ENCODE data around the gene CTDSPL.
A peak's percentile ranks its signal among the peaks of the same experiment; 100 is the strongest.

The CTDSPL gene

DNA sequence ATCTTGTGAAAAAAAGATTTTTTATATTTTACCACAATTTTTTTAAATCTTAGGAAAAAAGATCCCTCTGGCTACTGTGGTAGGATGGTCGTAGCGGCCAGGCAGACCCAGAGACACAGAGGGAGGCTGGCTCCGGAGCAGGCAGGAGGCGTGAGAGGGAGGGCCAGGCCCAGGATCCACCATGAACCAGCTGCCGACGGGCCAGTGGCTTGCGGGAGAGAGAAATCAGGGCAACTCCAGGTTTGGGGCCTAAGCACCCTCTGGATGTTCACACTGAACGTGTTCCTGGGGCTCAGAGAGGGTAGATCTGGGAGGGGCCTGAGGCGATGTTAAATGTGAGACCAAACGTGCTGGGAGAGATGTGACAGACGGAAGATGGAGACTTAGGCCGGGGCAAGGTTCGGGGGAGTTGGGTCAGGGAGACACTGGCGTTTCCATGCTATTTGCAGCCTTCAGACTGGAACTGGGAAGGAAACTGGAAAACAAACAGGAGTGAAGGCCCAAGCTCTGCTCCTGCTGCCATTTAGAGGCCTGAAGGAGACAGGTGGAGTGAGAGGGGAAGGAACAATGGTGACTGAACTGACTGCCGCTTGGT lies 127.3 kb downstream of the CTDSPL start:
- DNase-seq (ENCODE audit: low spot score): no peak

DNA sequence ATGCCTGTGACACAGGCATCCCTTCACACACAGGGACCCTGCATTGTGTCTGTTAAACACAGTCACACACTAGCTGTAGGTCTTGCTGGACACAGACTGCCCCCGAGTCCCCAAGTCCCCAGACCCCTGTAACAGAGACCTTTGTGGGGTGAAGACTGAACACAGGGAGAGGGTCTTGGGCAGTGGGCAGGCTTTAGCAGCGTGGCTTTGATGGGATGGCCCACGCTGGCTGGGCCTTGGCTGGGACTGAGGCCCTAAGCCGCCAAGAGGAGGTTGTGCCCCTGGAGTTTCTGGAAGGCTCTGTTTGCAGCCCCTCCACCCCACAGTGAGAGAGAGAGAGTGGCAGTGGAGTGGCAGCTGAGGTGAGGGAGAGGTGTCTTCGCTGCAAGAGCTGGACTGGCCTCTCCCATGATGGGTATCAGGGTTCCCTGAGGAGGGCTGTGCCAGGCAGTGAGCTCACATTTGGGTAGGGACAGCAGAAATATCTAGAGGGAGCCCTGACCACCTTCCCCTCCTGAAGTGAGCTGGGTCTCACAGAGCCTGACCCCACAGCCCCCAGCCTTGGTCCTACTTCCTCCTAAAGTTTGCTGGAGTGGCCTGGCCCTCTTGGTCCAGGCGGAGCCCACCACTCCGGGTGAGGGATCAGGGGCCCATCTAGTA lies 128.3 kb downstream of the CTDSPL start:
- DNase-seq (ENCODE audit: low spot score): no peak

DNA sequence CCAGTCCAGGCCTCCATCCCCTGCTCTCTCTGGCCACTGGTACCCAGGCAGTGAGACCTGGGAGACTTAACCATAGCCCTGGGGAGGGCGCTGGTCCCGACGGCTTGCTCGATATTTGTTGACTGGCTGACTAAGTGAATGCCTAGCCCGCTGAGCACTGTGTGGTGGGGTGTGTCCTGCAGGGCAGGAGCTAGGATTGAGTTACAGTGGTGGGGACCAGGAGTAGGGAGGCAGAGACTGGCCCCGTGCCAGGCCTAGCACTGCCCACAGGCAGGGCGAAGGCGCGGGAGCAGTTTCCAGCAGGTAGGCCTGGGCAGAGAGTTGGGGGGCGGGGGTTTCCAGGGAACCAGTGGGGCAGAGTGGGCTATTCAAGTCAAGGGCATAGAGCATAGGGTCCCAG lies 128.8 kb downstream of the CTDSPL start, which contains the start of gene VILL:
Gene VILL, plus strand, starts transcription at position 260 of the 400 bp plus-strand sequence. CDS start 2,887 bp downstream, outside the sequence.
- DNase-seq (ENCODE audit: low spot score): no peak

DNA sequence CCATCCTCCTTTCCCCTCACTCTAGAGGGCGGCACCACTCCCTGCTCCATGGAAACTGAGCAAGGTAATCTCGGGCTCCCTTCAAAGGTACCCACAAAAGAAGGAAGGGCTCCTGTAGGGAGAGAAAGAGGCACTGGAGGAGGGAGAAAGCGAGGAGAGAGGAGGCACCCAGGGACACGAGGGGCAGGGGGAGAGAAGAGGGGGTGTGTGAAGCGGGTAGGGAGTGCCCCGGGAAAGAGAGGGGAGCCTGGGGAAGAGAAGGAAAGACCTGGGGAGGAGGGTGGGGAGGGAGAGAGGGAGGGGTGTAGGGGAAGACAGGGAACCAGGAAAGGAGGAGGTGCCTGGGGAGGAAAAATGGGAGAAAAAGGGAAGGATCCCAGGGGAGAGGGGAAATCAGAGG lies 129.4 kb downstream of the CTDSPL start:
- DNase-seq (ENCODE audit: low spot score): no peak

DNA sequence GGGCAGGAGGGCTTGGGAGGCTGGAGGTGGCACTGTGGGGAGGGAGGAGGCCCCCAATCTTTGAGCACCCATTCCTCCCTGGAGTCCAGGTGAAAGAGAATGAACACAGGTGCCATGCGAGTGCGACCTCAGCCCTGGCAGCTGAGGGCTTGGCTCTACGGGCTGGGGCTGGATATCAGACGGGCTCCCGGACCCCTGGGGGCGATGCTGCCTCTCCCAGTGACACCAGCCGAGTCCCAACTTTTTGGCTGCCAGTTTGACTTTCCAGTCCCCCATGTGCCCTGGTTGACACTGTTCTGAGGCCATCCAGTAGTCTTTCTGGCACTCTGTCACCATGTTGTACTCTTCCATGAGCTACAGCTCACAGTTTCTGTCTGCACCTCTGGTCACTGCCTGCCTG lies 130.1 kb downstream of the CTDSPL start:
- DNase-seq (ENCODE audit: low spot score): no peak

DNA sequence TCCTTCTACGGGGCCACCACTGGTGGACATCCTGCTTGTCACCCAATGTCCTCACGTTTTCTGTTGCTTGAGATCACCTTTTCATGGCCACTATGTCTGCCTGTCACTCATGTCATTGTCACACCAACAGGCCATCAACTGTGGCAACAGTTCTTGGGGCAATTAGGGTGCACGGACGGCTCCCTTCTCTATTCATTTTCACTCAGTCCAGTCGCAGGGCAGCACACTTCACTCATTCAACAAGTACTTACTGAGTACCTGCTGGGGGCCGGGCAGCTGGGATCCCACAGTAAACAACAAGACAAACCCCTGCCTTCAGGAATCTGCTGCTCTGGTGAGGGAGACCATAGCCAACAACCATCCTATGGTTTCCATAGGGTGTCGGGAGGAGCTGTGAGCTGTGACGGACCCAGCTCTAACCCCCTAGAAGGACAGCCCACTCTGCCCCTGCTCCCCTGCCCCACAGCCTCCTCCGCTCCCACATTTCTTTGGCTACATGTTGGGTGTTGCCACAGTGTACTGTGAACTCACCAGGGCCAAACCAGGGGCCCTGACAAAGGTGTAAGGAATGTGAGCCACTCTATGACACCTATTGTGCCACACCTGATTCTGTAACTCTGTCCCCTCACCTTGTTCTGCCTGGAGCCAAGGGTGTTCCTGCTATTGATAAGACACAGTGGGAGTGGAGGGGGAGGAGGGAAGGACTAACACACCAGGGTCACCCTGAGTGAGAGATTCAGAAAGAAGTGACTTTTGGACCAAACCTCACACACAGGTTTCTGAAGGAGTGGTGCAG lies 130.8 kb downstream of the CTDSPL start:
- no peak for DNase-seq (ENCODE audit: low spot score)

DNA sequence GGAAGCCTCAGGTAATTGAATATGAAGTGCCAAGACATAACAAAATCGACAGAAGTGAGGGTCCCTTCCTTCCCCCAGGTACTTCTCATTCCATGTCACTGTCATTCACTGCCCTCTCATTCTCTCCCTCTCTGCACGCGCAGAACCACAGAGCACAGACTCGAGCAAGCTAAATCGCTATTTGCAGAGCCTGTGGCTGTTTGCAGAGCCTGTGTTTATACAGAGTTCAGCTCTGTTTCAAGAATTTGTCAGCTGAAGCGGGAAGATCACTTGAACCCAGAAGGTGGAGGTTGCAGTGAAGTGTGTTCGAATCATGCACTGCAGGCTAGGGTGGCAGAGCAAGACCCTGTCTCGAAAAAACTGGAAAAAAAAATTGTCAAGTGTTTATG lies 131.4 kb downstream of the CTDSPL start:
- no peak for DNase-seq (ENCODE audit: low spot score)

DNA sequence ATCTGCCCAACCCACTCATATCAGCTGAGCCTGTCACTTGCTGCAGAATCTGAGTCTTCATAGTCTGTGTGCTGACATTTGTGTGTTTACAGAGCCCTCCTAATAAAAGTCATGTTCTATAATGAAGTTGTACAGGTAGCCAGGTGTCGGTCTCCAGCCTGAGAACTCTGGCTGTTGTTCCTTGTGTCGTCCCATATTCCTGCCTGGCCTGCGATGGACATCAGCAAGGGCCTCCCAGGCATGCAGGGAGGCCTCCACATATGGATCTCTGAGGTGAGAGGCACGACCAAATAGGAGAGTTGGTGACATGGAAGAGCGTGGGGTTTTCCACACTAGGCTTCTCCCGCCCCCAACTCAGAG lies 131.8 kb downstream of the CTDSPL start:
- DNase-seq (ENCODE audit: low spot score): no peak

DNA sequence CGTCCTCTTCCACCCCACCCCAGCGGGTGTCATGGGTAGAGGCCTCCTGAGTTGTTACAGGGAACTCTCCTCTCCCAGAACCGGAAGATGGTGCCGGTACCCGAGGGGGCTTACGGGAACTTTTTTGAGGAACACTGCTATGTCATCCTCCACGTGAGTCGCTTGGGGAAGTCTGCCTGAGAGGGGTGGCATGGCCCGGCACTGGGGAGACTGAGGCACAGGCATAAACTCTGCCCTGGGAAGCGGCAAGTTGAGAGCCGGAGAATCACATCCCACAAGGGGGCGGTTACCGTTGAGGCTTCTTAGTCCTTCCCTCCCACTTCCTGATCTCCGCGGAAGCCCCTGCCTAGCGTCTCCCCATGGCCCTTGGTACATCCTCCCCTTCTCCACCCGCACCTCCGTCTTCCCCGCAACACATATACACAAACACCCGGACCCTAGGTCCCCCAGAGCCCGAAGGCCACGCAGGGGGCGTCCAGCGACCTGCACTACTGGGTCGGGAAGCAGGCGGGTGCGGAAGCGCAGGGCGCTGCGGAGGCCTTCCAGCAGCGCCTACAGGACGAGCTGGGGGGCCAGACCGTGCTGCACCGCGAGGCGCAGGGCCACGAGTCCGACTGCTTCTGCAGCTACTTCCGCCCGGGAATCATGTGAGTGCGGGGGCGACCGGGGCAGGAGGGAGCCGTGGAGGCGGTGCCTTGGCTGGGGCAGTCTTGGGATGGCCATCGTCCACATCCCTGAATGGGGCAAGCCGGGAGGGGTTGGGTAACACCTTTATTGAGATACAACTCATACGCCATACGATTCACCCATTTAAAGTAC lies 132.3 kb downstream of the CTDSPL start:
- peak; percentile 16 for DNase-seq (ENCODE audit: low spot score)

DNA sequence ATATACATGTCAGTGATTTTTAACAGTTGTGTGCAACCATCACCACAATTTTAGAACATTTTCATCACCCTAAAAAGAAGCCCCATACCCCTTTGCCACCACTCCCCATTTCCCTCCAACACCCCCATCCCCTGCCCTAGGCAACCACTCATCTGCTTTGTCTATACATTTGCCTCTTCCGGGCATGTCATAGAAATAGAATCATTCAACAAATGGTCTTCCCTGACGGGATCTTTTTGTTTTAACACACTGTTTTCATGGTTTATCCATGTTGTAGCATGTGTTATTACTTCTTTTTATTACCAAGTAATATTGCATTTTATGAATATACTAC lies 132.9 kb downstream of the CTDSPL start:
- DNase-seq (ENCODE audit: low spot score): no peak

DNA sequence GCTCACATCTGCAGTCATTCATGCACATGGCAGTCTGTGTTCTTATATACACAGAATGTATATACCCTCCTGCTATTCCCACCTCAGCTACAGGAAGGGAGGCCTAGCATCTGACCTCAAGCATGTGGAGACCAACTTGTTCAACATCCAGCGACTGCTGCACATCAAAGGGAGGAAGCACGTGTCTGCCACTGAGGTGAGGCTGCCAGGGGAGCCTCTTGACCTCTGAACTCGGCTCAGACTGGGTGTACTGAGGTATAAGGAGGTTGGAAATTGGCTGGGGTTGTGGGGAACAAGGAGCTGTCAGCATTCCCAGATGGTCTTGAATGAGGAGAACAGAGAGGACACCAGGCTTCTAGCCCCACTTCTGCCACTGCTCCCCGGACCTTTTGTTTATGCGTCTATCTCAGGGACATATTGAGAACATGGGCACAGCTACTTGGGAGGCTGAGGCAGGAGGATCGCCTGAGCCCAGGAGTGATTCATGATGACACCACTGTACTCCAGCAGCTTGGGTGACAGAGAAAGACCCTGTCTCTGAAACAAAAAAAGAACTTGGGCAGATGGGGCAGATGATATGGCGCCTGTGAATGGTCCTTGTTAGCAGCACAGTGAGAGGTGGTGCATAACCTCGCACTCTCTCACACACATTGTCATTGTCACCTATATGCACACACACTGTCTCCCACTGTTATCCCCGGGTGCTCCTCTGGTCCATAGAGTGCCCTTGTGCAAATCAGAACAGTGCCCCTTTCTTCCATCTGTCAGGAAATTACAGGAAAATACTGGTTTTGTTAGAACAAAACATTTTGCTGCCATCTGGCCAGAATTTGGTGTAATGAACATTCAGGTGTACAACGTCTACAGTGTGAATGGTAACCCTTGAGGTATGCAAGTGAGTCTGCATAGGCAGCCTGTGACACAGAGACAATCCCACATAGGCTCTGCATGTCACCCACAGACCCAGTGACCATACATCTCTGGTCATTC lies 134.3 kb downstream of the CTDSPL start:
- DNase-seq (ENCODE audit: low spot score): no peak

DNA sequence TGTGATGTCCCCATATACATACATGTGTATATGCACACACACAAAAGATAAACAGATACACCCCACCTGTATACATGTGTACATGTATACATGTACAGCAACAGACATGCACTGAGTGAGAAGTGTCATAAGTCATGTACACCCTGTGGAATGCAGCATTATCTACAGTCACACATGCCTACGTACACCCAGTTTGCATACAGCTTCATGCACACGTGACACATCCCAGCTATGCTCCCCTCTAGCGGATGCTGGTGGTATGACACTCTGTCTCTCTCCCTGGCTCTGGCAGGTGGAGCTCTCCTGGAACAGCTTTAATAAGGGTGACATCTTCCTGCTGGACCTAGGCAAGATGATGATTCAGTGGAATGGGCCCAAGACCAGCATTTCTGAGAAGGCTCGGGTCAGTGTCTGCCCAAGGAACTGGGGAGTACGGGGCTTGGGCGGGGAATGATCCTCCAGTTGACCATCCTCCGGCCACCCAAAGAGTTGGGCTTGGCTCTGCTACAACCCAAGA lies 135.2 kb downstream of the CTDSPL start:
- DNase-seq (ENCODE audit: low spot score): peak; percentile 86

DNA sequence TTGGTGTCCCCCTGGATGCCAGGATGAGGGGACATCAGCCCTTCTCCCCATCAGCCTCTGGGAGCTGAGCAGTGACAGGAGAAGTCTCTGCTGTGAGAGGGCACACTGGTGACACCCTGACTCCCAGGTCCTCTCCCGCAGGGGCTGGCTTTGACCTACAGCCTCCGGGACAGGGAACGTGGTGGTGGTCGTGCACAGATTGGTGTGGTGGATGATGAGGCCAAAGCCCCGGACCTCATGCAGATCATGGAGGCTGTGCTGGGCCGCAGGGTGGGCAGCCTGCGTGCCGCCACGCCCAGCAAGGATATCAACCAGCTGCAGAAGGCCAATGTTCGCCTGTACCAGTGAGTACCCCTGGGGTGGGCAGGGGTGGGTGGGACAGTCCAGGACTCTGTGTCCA lies 135.7 kb downstream of the CTDSPL start:
- no peak for DNase-seq (ENCODE audit: low spot score)

DNA sequence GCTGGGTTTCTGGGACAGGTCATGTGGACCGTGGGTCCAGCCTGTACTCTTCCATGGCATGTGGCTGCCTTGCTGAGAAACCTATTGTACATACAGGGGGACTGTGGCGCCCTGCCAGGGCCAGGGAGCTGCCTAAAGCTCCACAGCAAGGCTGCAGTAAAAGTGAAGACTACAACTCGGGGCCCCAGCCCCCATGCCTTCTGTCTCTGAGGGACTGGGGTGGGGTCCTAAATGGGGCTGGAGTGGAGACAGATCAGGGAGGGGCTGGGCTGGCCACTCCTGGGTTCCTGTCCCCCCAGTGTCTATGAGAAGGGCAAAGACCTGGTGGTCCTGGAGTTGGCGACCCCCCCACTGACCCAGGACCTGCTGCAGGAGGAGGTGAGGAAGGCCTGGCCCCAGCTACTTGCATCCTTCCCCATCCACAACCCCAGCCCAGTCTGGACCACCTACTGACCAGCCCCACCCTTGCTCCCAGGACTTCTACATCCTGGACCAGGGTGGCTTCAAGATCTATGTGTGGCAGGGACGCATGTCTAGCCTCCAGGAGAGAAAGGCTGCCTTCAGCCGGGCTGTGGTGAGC lies 136.2 kb downstream of the CTDSPL start:
- no peak for DNase-seq (ENCODE audit: low spot score)

DNA sequence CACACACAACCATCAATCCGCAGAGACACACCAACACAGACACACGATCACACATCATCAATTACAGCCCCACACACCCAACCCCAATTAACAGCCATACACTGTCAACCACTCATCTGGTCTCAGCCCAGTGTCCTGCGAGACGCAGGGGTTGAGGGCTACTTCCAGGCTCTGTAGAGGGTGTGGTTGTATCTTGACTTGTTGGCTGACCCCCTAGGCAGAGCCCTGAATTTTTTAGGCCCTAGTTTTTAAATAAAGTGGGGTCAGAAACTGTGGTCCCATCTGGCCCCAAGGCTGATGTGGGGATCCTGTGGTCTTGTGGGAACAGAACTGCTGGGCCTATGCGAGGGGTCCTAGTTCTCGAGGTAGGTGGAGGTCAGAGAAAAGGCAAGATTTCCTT lies 138.2 kb downstream of the CTDSPL start:
- DNase-seq (ENCODE audit: low spot score): no peak

DNA sequence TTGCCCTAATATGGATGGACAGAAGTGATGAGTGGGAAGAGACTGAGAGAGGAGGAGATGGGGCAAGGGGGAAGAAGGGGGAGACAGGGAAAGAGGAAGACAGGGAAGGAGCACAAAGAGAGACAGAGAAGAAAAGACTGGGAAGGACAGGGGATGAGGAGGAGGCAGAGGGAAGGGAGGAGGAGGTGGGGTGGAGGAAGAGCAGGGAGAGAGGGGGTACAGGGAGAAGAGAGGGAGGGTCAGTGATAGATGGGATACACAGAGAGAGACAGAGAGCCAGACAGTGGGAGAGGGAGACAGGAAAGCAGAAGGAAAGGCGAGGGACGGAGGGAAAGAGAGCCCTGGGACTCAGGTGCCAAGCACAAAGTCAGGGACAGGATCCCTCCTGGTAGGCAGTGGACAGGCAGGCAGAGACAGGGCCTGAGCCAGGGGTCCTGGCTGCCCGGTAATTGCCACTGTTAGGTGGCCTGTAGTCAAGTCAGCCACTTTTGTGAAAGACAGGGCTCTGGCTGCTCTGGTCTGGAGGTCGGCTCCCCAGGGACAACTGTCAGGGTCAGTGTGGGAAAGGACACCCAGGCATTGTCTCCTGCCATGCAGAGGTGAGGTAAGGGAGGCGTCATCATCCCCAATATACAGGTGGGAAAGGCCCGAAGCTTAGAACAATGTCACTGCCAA lies 138.7 kb downstream of the CTDSPL start:
- no peak for DNase-seq (ENCODE audit: low spot score)

DNA sequence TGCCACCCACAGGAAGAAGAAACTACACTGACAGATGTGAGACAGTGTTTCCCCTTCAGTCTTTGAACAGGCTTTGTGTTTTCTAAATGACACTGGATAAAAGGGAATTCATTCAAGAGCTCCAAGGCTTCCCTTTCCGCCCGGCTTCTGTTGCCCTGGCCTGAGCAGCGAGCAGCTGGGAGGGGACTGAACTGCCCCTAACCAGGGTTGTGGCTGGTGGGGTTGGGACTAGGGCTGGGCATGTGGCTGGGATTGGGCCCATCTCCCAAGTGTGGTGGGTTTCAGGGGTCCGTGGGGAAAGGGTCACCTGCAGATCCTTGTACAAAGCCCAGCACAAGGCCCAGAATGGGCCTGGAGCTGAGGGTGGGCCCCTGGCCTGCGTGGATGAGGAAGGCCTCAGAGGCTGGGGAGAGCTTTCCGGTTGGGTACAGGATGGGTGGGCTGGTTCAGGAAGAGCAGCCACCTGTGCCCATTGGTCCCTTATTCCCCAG lies 139.3 kb downstream of the CTDSPL start:
- no peak for DNase-seq (ENCODE audit: low spot score)

DNA sequence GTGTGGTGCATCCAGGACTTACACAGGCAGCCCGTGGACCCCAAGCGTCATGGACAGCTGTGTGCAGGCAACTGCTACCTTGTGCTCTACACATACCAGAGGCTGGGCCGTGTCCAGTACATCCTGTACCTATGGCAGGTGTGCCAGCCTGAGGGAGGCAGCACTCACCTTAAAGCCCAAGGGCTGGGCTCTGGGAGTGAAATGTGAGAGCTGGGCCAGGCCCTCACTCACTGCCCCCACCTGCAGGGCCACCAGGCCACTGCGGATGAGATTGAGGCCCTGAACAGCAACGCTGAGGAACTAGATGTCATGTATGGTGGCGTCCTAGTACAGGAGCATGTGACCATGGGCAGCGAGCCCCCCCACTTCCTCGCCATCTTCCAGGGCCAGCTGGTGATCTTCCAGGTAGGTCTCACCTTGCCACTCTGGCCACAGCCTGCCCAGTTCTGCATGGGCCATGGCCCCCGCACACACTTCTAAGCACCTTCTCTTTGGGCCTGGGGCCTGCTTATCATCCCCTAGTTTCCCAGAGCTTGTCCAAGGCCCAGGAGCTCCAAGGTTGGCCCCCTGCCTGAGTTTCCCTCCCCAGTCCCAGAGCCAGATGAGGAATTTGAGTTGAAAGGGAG lies 139.9 kb downstream of the CTDSPL start:
- no peak for DNase-seq (ENCODE audit: low spot score)

DNA sequence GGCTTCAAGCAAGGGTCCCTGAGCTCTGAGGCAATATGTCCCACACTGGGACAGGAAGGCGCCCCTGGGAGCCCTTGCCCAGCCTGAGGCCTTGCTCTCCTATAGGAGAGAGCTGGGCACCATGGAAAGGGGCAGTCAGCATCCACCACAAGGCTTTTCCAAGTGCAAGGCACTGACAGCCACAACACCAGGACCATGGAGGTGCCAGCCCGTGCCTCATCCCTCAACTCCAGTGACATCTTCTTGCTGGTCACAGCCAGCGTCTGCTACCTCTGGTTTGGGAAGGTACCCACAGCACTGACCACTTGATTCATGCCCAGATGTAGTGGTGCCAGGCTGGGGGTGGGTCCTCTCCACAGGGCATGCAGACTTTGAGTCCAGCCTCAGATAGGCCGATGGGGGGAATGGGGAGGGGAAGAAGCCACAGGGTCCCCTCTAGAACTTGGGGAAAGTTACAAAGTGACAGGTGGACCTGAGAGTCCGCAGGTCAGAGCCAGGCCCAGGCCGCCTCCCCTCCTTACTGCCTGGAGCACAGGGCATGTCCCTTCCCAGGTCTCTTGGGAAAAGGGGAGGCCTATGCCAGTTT lies 140.7 kb downstream of the CTDSPL start:
- DNase-seq (ENCODE audit: low spot score): no peak
